Measurements from ENCODE around the gene STXBP1. TPM values are rescaled to one million over a fixed set of nuclear protein-coding genes. Genes with fewer than 3 reads are reported as not detected.
A peak's percentile ranks its signal among the peaks of the same experiment; 100 is the strongest.

Gene STXBP1
- polyA plus RNA-seq, 3 donors = 0.27 to 0.59 TPM; not detected in 1

GRCh38 chr9:127562841-127563401 is 49.2 kb upstream of the STXBP1 start:
- TF ChIP-seq CTCF (IDR thresholded peaks at IDR 0.05) = no peak
- WGBS (ENCODE audit: insufficient coverage) = 70% methylated on average over 10 of the region's 16 CpGs

DNA sequence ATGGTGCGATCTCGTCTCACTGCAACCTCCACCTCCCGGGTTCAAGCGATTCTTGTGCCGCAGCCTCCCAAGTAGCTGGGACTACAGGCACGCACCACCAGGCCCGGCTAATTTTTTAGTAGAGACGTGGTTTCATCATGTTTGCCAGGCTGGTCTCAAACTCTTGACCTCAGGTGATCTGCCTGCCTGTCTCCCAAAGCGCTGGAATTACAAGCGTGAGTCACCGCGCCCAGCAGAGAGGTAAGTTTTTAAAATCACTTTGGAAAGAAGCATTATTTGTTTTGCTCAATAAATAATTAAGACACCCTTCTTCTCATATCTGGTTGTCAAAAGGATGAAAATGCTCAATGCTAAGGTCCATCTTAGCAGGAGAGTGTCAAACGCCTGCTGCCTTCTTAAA is 48.5 kb upstream of the STXBP1 start:
- no peak for TF ChIP-seq CTCF (IDR thresholded peaks at IDR 0.05)
- Histone ChIP-seq H3K4me3 (replicated peaks in 1 of 3; ENCODE audit: low read depth in 2 of 3, low read length in 3 of 3) (peak overlapping the region in 1 of 3 experiments; percentile 62), H3K4me2 (replicated peaks; ENCODE audit: extremely low read depth, low read length, poor library complexity, severe bottlenecking) (no peak overlapping the region), H3K9me3 (replicated peaks in 1 of 2; ENCODE audit: control insufficient read depth in 1 of 2, insufficient read depth in 1 of 2, low read length in 2 of 2) (no peaks in the 10 kb centered on the region), H4K20me1 (ENCODE audit: insufficient read depth, low read length) (peaks cover 79% of the 10 kb centered on the region), H3K4me1 (ENCODE audit: control insufficient read depth in 1 of 2, insufficient read depth in 2 of 2, low read length in 2 of 2) (peaks cover 91 to 98% of the 10 kb centered on the region in 2 donors), H3K9ac (ENCODE audit: insufficient read depth, low read length, poor library complexity, severe bottlenecking) (no peak overlapping the region), H3K36me3 (replicated peaks in 1 of 2; ENCODE audit: control insufficient read depth in 1 of 2, insufficient read depth in 2 of 2, low read length in 2 of 2) (peaks cover 9 to 25% of the 10 kb centered on the region in 2 donors), H2AFZ (ENCODE audit: insufficient read depth, low read depth, low read length, poor library complexity, severe bottlenecking) (no peak overlapping the region), H3K27ac (ENCODE audit: low read depth in 1 of 2, low read length in 2 of 2) (peak overlapping the region in 1 of 2 donors; percentile 94), H3K79me2 (ENCODE audit: insufficient read depth, low read length) (peaks cover 90% of the 10 kb centered on the region), H3K27me3 (ENCODE audit: control insufficient read depth in 2 of 2, insufficient read depth in 2 of 2, low read length in 2 of 2) (no peaks in the 10 kb centered on the region)
- peaks cover 0 to 2% (median 0%) of the 10 kb centered on the region in 7 donors for H3K9me3 Mint-ChIP-seq
- H3K4me1 Mint-ChIP-seq = peaks cover 90% of the 10 kb centered on the region
- WGBS (ENCODE audit: insufficient coverage) = 94% methylated on average over 9 of the region's 13 CpGs
- H3K27me3 Mint-ChIP-seq (ENCODE audit: low read depth in 3 of 3) = peaks cover 0 to 3% (median 3%) of the 10 kb centered on the region in 3 donors
- H3K27ac Mint-ChIP-seq = peak overlapping the region; percentile 95 to 100 (median 98)
- H3K4me3 Mint-ChIP-seq = no peak overlapping the region
- peaks cover 54 to 64% of the 10 kb centered on the region in 2 donors for H3K36me3 Mint-ChIP-seq
- DNase-seq = no peak
- intact Hi-C loops (cut with micrococcal nuclease) = loop anchor here (5.0 kb wide), 2 partner anchors 41 to 354 kb away; partner anchors contain the start of gene ST6GALNAC4 (in 1 of the 2)

More at GRCh38 chr9:127562841-127563401, 49.2 kb upstream of the STXBP1 start:
- Mint-ChIP-seq H3K4me1 (peaks cover 96% of the 10 kb centered on the region), H3K9me3 (peaks cover 0 to 2% (median 0%) of the 10 kb centered on the region in 7 donors), H3K27me3 (ENCODE audit: low read depth in 3 of 3) (peaks cover 0 to 3% (median 3%) of the 10 kb centered on the region in 3 donors), H3K27ac (peak overlapping the region; percentile 95 to 100 (median 98)), H3K4me3 (peak overlapping the region; percentile 63 to 75), H3K36me3 (peaks cover 57 to 70% of the 10 kb centered on the region in 2 donors)
- Histone ChIP-seq H3K9me3 (replicated peaks in 1 of 2; ENCODE audit: control insufficient read depth in 1 of 2, insufficient read depth in 1 of 2, low read length in 2 of 2) (no peaks in the 10 kb centered on the region), H3K4me2 (replicated peaks; ENCODE audit: extremely low read depth, low read length, poor library complexity, severe bottlenecking) (peak overlapping the region; percentile 60), H4K20me1 (ENCODE audit: insufficient read depth, low read length) (peaks cover 80% of the 10 kb centered on the region), H2AFZ (ENCODE audit: insufficient read depth, low read depth, low read length, poor library complexity, severe bottlenecking) (no peak overlapping the region), H3K36me3 (replicated peaks in 1 of 2; ENCODE audit: control insufficient read depth in 1 of 2, insufficient read depth in 2 of 2, low read length in 2 of 2) (peaks cover 9 to 27% of the 10 kb centered on the region in 2 donors), H3K27ac (ENCODE audit: low read depth in 1 of 2, low read length in 2 of 2) (peak overlapping the region; percentile 75 to 94), H3K4me1 (ENCODE audit: control insufficient read depth in 1 of 2, insufficient read depth in 2 of 2, low read length in 2 of 2) (peaks cover 93 to 98% of the 10 kb centered on the region in 2 donors), H3K9ac (ENCODE audit: insufficient read depth, low read length, poor library complexity, severe bottlenecking) (peak overlapping the region; percentile 48), H3K79me2 (ENCODE audit: insufficient read depth, low read length) (peaks cover 90% of the 10 kb centered on the region), H3K27me3 (ENCODE audit: control insufficient read depth in 2 of 2, insufficient read depth in 2 of 2, low read length in 2 of 2) (no peaks in the 10 kb centered on the region), H3K4me3 (replicated peaks in 1 of 3; ENCODE audit: low read depth in 2 of 3, low read length in 3 of 3) (peak overlapping the region in 1 of 3 experiments; percentile 62)
- DNase-seq = peak in 2 of 3 donors; percentile 56 to 59
- intact Hi-C loops (cut with micrococcal nuclease) = loop anchor here (5.0 kb wide), 2 partner anchors 41 to 354 kb away; partner anchors contain the start of gene ST6GALNAC4 (in 1 of the 2)
